HepG2 (cell line): ENCODE measurements around the gene ACBD3. TPM values are rescaled to one million over a fixed set of nuclear protein-coding genes. Genes with fewer than 3 reads are reported as not detected.

ENCODE experiments used
- AGO1 ChIP-seq: fragments of 200-400 bp; formaldehyde crosslinking; IDR thresholded peaks from 2 replicates; pipeline ENCODE4 v1.6.1; 2017; ENCODE audit warnings: mild to moderate bottlenecking, low read depth, low read length, moderate library complexity; ENCODE audit not compliant: poor library complexity, severe bottlenecking
- ARHGAP35 ChIP-seq: sonication (generic); formaldehyde crosslinking; IDR thresholded peaks from 2 replicates; pipeline ENCODE4 v1.9.0; 2022; ENCODE audit warnings: mild to moderate bottlenecking, inconsistent platforms, moderate library complexity, missing genetic modification reagents, borderline replicate concordance
- FLYWCH1 ChIP-seq: sonication (generic); formaldehyde crosslinking; IDR thresholded peaks from 2 replicates; pipeline ENCODE4 v1.8.1; 2023; ENCODE audit warnings: mild to moderate bottlenecking, missing genetic modification reagents
- FOXA1 ChIP-seq, 2 experiments: fragments of 450-650 bp in 1 of 2; sonication (generic) in 1 of 2; formaldehyde crosslinking in 1 of 2; IDR thresholded peaks; 2 replicates each; pipeline versions ENCODE4 v1.4.0 to v1.6.1; 2016 to 2020; ENCODE audit warnings: missing genetic modification reagents in 1 of 2
- FOXC1 ChIP-seq: sonication (generic); formaldehyde crosslinking; IDR thresholded peaks from 2 replicates; pipeline ENCODE4 v1.8.0; 2022; ENCODE audit warnings: mild to moderate bottlenecking, missing genetic modification reagents, borderline replicate concordance
- GATAD1 ChIP-seq: IDR thresholded peaks from 2 replicates; pipeline ENCODE4 v1.6.1; 2016; ENCODE audit warnings: missing genetic modification reagents, missing compliant biosample characterization
- NR2F1 ChIP-seq, 2 experiments: fragments of 450-650 bp in 1 of 2; formaldehyde crosslinking in 1 of 2; IDR thresholded peaks; 2 replicates each; pipeline versions ENCODE4 v1.5.0 to v1.6.1; 2016 to 2020; ENCODE audit warnings: mild to moderate bottlenecking in 1 of 2, missing compliant biosample characterization in 1 of 2, missing genetic modification reagents in 1 of 2, moderate library complexity in 1 of 2
- NR2F6 ChIP-seq, 2 experiments: IDR thresholded peaks; 2 replicates each; pipeline ENCODE4 v1.6.1; 2016; ENCODE audit warnings: antibody characterized with exemption in 1 of 2, mild to moderate bottlenecking in 1 of 2
- RXRB ChIP-seq: IDR thresholded peaks from 2 replicates; pipeline ENCODE4 v1.6.1; 2016; ENCODE audit warnings: borderline replicate concordance, missing genetic modification reagents, missing compliant biosample characterization
- SP4 ChIP-seq: sonication (generic); formaldehyde crosslinking; IDR thresholded peaks from 2 replicates; pipeline ENCODE4 v1.8.1; 2023; ENCODE audit warnings: mild to moderate bottlenecking, missing genetic modification reagents
- STAG1 ChIP-seq: sonication (generic); formaldehyde crosslinking; IDR thresholded peaks from 2 replicates; pipeline ENCODE4 v1.4.0; 2020; ENCODE audit warnings: missing genetic modification reagents
- TBX2 ChIP-seq: sonication (generic); formaldehyde crosslinking; IDR thresholded peaks from 2 replicates; pipeline ENCODE4 v1.5.0; 2020; ENCODE audit warnings: missing genetic modification reagents, mild to moderate bottlenecking, borderline replicate concordance
- TOPORS ChIP-seq: sonication (generic); formaldehyde crosslinking; IDR thresholded peaks from 2 replicates; pipeline ENCODE4 v1.8.0; 2023; ENCODE audit warnings: mild to moderate bottlenecking, missing genetic modification reagents
- XRCC5 ChIP-seq: fragments of 200-400 bp; formaldehyde crosslinking; optimal IDR thresholded peaks from 2 replicates; pipeline ENCODE3; 2017; ENCODE audit warnings: mild to moderate bottlenecking, low read length
- ZFY ChIP-seq: sonication (generic); formaldehyde crosslinking; IDR thresholded peaks from 2 replicates; pipeline ENCODE4 v1.4.0; 2020; ENCODE audit warnings: missing genetic modification reagents
- ZNF570 ChIP-seq: sonication (generic); formaldehyde crosslinking; IDR thresholded peaks from 2 replicates; pipeline ENCODE4 v1.4.0; 2020; ENCODE audit warnings: mild to moderate bottlenecking, missing genetic modification reagents, borderline replicate concordance
- ZNF75D ChIP-seq: sonication (generic); formaldehyde crosslinking; IDR thresholded peaks from 2 replicates; pipeline ENCODE4 v1.8.1; 2023; ENCODE audit warnings: missing genetic modification reagents, mild to moderate bottlenecking, borderline replicate concordance
- ZNF777 ChIP-seq: sonication (generic); formaldehyde crosslinking; IDR thresholded peaks from 2 replicates; pipeline ENCODE4 v1.4.0; 2020; ENCODE audit warnings: missing genetic modification reagents
- ZNF879 ChIP-seq: sonication (generic); formaldehyde crosslinking; IDR thresholded peaks from 2 replicates; pipeline ENCODE4 v1.8.1; 2023; ENCODE audit warnings: missing genetic modification reagents
- polyA plus RNA-seq, 8 experiments: library from polyadenylated mRNA; depleted of rRNA in 3 of 8; stranded (reverse) in 7 of 8; unstranded in 1 of 8; fragments of >200 nt; fragmentation: Illumina TruSeq in 4 of 8; extraction: Trizol in 4 of 8; gene quantifications; 2 replicates each; pipeline versions ENCODE4 v1.2.1 to v1.2.3, GENCODE V29; 2011 to 2016; ENCODE audit warnings: low read depth in 4 of 8, missing spikeins in 1 of 8, mixed read lengths in 1 of 8; ENCODE audit not compliant: insufficient read depth in 1 of 8
- total RNA-seq, 5 experiments: library from RNA; depleted of rRNA; stranded (reverse); fragments of >200 nt; fragmentation: Illumina TruSeq; extraction: Trizol; gene quantifications; 2 replicates each; pipeline ENCODE4 v1.2.3, GENCODE V29; 2016; ENCODE audit warnings: low read depth in 1 of 5
- TF ChIP-seq, protein P1 (sequence below): sonication (generic); formaldehyde crosslinking; IDR thresholded peaks from 2 replicates; pipeline ENCODE4 v1.5.1; 2020; ENCODE audit warnings: mild to moderate bottlenecking, missing genetic modification reagents, borderline replicate concordance
- TF ChIP-seq, protein P2 (sequence below): sonication (generic); formaldehyde crosslinking; IDR thresholded peaks from 2 replicates; pipeline ENCODE4 v1.9.0; 2022; ENCODE audit warnings: missing genetic modification reagents, mild to moderate bottlenecking, borderline replicate concordance
- TF ChIP-seq, protein P3 (sequence below): sonication (generic); formaldehyde crosslinking; IDR thresholded peaks from 2 replicates; pipeline ENCODE4 v1.4.0; 2020; ENCODE audit warnings: missing genetic modification reagents

Gene ACBD3
- total and polyA plus RNA-seq, 2 of the 13 experiments (the other 11 are each of a cell fraction or from before 2014, with no cell fraction given) = 24.3 to 39.3 TPM

DNA sequence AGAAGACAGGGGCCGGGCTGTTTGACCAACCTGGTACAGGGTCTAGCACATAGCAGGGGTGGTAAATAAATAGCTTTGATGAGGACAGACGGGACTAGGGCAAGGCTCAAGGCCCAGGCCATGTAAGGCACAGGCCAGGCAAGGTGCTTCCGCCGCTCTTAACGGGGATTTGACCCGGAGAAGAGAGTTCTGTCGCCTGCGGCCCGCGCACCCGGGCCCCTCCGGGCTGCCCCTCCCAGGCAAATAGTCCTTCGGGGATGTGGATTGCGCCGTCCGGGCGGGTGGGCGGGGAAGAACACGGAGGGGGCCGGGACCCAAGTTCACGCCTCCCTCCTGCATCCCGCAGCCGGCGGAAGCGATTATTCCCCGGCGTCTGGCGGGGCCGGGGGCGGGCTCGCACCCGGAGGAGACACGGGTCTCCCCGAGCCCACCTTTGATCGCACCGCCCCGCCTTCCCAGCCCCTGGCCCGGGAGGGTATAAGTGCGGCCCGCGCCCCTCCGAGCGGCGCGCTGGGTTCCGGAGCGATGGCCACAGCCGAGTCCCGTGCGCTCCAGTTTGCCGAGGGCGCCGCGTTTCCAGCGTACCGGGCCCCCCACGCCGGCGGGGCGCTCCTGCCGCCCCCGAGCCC is 36.7 kb upstream of the ACBD3 start, which contains the start of gene MIXL1 (continued):
- TF ChIP-seq, protein P1, sequence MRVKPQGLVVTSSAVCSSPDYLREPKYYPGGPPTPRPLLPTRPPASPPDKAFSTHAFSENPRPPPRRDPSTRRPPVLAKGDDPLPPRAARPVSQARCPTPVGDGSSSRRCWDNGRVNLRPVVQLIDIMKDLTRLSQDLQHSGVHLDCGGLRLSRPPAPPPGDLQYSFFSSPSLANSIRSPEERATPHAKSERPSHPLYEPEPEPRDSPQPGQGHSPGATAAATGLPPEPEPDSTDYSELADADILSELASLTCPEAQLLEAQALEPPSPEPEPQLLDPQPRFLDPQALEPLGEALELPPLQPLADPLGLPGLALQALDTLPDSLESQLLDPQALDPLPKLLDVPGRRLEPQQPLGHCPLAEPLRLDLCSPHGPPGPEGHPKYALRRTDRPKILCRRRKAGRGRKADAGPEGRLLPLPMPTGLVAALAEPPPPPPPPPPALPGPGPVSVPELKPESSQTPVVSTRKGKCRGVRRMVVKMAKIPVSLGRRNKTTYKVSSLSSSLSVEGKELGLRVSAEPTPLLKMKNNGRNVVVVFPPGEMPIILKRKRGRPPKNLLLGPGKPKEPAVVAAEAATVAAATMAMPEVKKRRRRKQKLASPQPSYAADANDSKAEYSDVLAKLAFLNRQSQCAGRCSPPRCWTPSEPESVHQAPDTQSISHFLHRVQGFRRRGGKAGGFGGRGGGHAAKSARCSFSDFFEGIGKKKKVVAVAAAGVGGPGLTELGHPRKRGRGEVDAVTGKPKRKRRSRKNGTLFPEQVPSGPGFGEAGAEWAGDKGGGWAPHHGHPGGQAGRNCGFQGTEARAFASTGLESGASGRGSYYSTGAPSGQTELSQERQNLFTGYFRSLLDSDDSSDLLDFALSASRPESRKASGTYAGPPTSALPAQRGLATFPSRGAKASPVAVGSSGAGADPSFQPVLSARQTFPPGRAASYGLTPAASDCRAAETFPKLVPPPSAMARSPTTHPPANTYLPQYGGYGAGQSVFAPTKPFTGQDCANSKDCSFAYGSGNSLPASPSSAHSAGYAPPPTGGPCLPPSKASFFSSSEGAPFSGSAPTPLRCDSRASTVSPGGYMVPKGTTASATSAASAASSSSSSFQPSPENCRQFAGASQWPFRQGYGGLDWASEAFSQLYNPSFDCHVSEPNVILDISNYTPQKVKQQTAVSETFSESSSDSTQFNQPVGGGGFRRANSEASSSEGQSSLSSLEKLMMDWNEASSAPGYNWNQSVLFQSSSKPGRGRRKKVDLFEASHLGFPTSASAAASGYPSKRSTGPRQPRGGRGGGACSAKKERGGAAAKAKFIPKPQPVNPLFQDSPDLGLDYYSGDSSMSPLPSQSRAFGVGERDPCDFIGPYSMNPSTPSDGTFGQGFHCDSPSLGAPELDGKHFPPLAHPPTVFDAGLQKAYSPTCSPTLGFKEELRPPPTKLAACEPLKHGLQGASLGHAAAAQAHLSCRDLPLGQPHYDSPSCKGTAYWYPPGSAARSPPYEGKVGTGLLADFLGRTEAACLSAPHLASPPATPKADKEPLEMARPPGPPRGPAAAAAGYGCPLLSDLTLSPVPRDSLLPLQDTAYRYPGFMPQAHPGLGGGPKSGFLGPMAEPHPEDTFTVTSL (CRISPR knock-in tag) = 0 out of 2 replicates have a peak, but pooled peaks have one; percentile 47
- TF ChIP-seq, protein P2, sequence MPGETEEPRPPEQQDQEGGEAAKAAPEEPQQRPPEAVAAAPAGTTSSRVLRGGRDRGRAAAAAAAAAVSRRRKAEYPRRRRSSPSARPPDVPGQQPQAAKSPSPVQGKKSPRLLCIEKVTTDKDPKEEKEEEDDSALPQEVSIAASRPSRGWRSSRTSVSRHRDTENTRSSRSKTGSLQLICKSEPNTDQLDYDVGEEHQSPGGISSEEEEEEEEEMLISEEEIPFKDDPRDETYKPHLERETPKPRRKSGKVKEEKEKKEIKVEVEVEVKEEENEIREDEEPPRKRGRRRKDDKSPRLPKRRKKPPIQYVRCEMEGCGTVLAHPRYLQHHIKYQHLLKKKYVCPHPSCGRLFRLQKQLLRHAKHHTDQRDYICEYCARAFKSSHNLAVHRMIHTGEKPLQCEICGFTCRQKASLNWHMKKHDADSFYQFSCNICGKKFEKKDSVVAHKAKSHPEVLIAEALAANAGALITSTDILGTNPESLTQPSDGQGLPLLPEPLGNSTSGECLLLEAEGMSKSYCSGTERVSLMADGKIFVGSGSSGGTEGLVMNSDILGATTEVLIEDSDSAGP (CRISPR knock-in tag) = peak; percentile 43
- TF ChIP-seq TOPORS (CRISPR knock-in tag) = no peak
- peak; percentile 79; the same call in 1 of the 2 replicates for TF ChIP-seq TBX2 (CRISPR knock-in tag)
- peak; percentile 44 for TF ChIP-seq ZFY (CRISPR knock-in tag)
- TF ChIP-seq FLYWCH1 (CRISPR knock-in tag) = no peak
- peak; percentile 33; the same call in 1 of the 2 replicates for TF ChIP-seq FOXC1 (CRISPR knock-in tag)
- no peak for TF ChIP-seq ARHGAP35 (CRISPR knock-in tag)
- no peak for TF ChIP-seq AGO1
- TF ChIP-seq XRCC5 = no peak
- no peak for TF ChIP-seq ZNF879
- TF ChIP-seq, protein P3, sequence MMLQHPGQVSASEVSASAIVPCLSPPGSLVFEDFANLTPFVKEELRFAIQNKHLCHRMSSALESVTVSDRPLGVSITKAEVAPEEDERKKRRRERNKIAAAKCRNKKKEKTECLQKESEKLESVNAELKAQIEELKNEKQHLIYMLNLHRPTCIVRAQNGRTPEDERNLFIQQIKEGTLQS (CRISPR knock-in tag) = 0 out of 2 replicates have a peak, but pooled peaks have one; percentile 4
- TF ChIP-seq ZNF777 = peak; percentile 95
- peak; percentile 76 for TF ChIP-seq RXRB (CRISPR knock-in tag)
- no peak for TF ChIP-seq ZNF75D
- peak; percentile 42; the same call in 1 of the 2 replicates for TF ChIP-seq GATAD1 (CRISPR knock-in tag)
- peak; percentile 55; the same call in 1 of the 2 replicates for TF ChIP-seq NR2F6 (IDR thresholded peaks at IDR 0.05)
- TF ChIP-seq NR2F6 (CRISPR knock-in tag; IDR thresholded peaks at IDR 0.05) = no peak; the same call in 1 of the 2 replicates
- 0 out of 2 replicates have a peak, but pooled peaks have one; percentile 3 for TF ChIP-seq STAG1 (CRISPR knock-in tag)
- TF ChIP-seq SP4 (CRISPR knock-in tag) = peak; percentile 47; the same call in 1 of the 2 replicates
- TF ChIP-seq ZNF570 (CRISPR knock-in tag) = no peak
- TF ChIP-seq FOXA1 (IDR thresholded peaks at IDR 0.05) = no peak
- TF ChIP-seq FOXA1 (CRISPR knock-in tag; IDR thresholded peaks at IDR 0.05) = peak; percentile 46
- 0 out of 4 replicates have a peak, but pooled peaks of 1 of the 2 experiments have one; percentile 5 for TF ChIP-seq NR2F1 (CRISPR knock-in tag; IDR thresholded peaks at IDR 0.05)
